ENCODE results near the gene WDR43.

WDR43 gene

GRCh38 chr2:28979041-28979440, 84.6 kb downstream of the WDR43 start:
- TF ChIP-seq ZFX (IDR thresholded peaks at IDR 0.05) = no peak
- TF ChIP-seq, protein P1, sequence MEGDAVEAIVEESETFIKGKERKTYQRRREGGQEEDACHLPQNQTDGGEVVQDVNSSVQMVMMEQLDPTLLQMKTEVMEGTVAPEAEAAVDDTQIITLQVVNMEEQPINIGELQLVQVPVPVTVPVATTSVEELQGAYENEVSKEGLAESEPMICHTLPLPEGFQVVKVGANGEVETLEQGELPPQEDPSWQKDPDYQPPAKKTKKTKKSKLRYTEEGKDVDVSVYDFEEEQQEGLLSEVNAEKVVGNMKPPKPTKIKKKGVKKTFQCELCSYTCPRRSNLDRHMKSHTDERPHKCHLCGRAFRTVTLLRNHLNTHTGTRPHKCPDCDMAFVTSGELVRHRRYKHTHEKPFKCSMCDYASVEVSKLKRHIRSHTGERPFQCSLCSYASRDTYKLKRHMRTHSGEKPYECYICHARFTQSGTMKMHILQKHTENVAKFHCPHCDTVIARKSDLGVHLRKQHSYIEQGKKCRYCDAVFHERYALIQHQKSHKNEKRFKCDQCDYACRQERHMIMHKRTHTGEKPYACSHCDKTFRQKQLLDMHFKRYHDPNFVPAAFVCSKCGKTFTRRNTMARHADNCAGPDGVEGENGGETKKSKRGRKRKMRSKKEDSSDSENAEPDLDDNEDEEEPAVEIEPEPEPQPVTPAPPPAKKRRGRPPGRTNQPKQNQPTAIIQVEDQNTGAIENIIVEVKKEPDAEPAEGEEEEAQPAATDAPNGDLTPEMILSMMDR (conservative IDR thresholded peaks at IDR 0.05) = no peak
- H3K27ac ChIP-seq = no peak overlapping the region

DNA sequence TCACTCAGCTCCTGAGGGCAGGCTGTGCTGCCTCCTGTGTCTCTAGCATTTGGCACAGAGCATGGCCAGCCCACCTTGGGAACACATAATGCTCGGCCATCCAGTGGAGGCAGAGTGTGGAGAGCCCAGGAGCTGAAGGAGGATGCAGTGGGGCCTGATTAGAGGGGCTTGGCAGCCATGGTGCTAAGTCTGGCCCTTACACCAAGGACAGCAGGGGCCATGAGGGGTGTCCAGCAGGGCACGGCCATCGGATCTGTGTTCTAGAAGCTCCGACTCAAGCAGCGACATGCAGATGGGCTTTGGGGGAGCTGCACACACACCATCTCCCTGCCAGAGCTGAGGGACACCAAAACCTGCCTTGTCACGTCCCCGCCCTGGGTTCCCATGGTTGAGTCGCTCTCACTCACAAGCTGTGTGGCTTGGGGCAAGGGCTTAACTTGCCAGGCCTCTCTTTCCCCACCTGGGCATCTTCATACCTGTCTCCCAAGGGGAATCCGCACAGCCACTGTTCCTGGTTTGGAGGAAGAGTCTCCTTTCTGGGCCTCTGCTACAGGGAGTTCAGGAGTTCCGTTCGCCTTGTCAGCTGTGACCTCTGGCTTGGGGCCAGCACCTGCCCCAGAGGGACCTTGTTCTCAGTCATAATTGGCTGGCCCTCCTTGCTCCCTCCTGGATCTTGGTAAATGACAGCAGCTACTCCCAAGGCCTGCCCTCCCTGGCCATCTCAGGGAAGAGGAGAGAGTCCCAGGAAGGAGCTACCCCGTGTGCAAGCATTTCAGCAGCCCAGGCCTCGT, 85.3 kb downstream of the WDR43 start:
- no peak for TF ChIP-seq ZFX (IDR thresholded peaks at IDR 0.05)
- TF ChIP-seq, protein P1 (conservative IDR thresholded peaks at IDR 0.05) = no peak
- no peak overlapping the region for H3K27ac ChIP-seq

DNA sequence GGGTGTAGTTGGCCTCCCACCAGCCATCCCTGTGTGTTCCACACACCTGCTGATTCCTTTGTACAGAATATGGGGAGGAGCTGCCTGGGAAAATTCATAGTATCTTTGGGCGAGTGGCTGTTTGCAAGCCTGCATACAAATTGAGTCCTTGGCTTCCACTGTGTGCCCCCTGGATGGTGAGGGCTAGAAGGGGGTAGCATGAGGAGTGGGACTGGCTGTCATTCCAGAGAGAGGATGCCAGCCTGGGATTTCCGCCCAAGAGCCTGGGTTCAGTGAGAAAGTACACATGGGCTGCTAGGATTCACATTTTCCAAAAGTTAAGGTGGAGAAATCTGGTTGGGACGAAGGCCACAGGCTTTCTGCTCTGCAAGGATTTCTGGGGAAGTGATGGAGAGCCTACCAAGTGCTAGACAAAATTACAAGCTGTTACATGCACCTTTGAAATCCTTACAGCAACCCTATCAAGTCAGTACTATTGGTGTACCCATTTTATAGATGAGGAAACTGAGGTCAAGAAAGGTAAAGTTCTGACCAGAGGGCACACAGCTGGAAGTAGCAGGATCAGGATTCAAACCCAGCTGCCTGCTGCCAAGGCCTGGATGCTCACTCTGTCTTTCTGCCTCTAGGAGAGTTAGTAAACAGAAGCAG, 86.0 kb downstream of the WDR43 start:
- no peak overlapping the region for H3K27ac ChIP-seq
- no peak for TF ChIP-seq ZFX (IDR thresholded peaks at IDR 0.05)
- TF ChIP-seq, protein P1 (conservative IDR thresholded peaks at IDR 0.05) = no peak

GRCh38 chr2:28981016-28981441, 86.6 kb downstream of the WDR43 start, which contains the start of gene TOGARAM2:
Gene TOGARAM2, plus strand, starts transcription at chr2:28981298. Its CDS starts 13,537 bp downstream, at chr2:28994835.
- H3K27ac ChIP-seq = no peak within 1 kb of the TSS
- TF ChIP-seq ZFX (IDR thresholded peaks at IDR 0.05) = no peak

DNA sequence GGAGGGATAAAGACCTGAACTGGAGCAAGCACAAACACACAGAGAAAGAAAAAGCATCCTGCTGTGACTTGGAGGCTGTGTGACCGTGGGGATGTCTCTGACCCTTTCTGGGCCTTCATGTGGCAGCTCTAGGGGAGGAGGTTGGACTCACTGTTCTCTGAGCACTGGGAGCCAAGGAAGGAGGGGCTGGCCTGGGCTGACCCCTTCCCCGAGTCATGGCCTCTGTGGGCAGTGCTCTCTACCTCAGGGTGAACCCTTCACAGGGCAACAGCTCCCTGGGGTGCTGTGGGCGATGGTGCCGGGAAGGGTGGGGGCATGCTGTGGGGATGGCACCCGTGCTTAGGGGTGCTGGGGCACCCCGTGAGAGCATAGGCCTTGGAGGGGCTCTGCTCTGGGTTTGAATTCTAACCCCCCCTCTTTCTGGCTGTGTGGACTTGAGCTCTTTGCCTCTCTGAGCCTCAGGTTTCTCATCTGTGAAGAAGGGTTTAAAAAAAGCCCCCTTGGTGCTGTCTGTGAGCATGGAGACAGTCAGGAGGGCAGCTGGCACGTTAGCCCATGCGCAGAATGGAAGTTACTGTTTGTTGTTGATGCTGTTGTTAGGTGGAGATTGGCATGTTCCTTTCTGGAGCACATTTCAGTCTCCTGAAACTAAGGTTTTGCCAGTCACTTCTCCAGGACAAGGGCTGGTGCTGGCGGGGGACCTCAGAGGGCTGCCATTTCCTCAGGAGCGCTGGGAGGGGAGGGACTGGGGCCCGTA, 87.3 kb downstream of the WDR43 start:
- H3K27ac ChIP-seq = no peak overlapping the region
- TF ChIP-seq, protein P1 (conservative IDR thresholded peaks at IDR 0.05) = no peak
- no peak for TF ChIP-seq ZFX (IDR thresholded peaks at IDR 0.05)

GRCh38 chr2:28982381-28982950, 88.0 kb downstream of the WDR43 start:
- TF ChIP-seq, protein P1 (conservative IDR thresholded peaks at IDR 0.05) = no peak
- TF ChIP-seq ZFX (IDR thresholded peaks at IDR 0.05) = no peak
- H3K27ac ChIP-seq = no peak overlapping the region

GRCh38 chr2:28986429-28986828, 92.0 kb downstream of the WDR43 start:
- TF ChIP-seq, protein P1 (conservative IDR thresholded peaks at IDR 0.05) = no peak
- TF ChIP-seq ZFX (IDR thresholded peaks at IDR 0.05) = no peak
- no peak overlapping the region for H3K27ac ChIP-seq
